Aorta (tissue), 5 donors: ENCODE results near the gene GPX7. TPM values are rescaled to one million over a fixed set of nuclear protein-coding genes. Genes with fewer than 3 reads are reported as not detected.
A peak's percentile ranks its signal among the peaks of the same experiment; 100 is the strongest.

Experiments used
- ATAC-seq: fragments of 200-7000 bp; cut with Tn5 transposase; one replicate; pipeline ENCODE4 v1.9.1; 2022; ENCODE audit warnings: moderate library complexity; ENCODE audit not compliant: low FRiP score
- DNase-seq, 2 donors: peaks; one replicate each; pipeline ENCODE4 v3.0.0-alpha.2; 2020
- H3K27ac ChIP-seq, 2 donors: one replicate each; pipeline ENCODE4 v1.5.1; 2013; ENCODE audit warnings: low read length in 2 of 2, mild to moderate bottlenecking in 2 of 2, moderate library complexity in 2 of 2, control low read depth in 1 of 2, inconsistent platforms in 1 of 2, low read depth in 1 of 2
- H3K27me3 ChIP-seq, 2 donors: one replicate each; pipeline ENCODE4 v1.6.1; 2013; ENCODE audit warnings: control low read depth in 1 of 2, low read length in 1 of 2, mild to moderate bottlenecking in 1 of 2, moderate library complexity in 1 of 2; ENCODE audit not compliant: insufficient read depth in 2 of 2, control insufficient read depth in 1 of 2
- H3K36me3 ChIP-seq, 2 donors: one replicate each; pipeline ENCODE4 v1.6.1; 2013; ENCODE audit warnings: control low read depth in 1 of 2, low read length in 1 of 2, mild to moderate bottlenecking in 1 of 2; ENCODE audit not compliant: insufficient read depth in 2 of 2, control insufficient read depth in 1 of 2
- H3K4me1 ChIP-seq, 2 donors: one replicate each; pipeline ENCODE4 v1.6.1; 2013; ENCODE audit warnings: low read length in 2 of 2, control low read depth in 1 of 2, mild to moderate bottlenecking in 1 of 2, moderate library complexity in 1 of 2; ENCODE audit not compliant: insufficient read depth in 2 of 2, control insufficient read depth in 1 of 2
- H3K4me3 ChIP-seq, 2 donors: one replicate each; pipeline ENCODE4 v1.5.1; 2013; ENCODE audit warnings: low read length in 2 of 2, control low read depth in 1 of 2, mild to moderate bottlenecking in 1 of 2
- H3K9me3 ChIP-seq: one replicate; pipeline ENCODE4 v1.6.1; 2013; ENCODE audit warnings: mild to moderate bottlenecking, low read length; ENCODE audit not compliant: control insufficient read depth
- WGBS, 2 donors: extraction: QIAGEN DNeasy Blood & Tissue Kit; methylation state at CpG; one replicate each; pipeline ENCODE4 v1.1.7; 2013; 5-methylcytosine and 5-hydroxymethylcytosine counted together
- intact Hi-C, 2 donors: fragments of 100-400 bp; cut with DNase I; formaldehyde crosslinking; loops; one replicate each; pipeline versions ENCODE4 v1.14.2 to v1.15.0; 2022
- long read RNA-seq, 2 donors: library from polyadenylated mRNA; unstranded; transcript quantifications; one replicate each; pipeline ENCODE4 v2.0.0, GENCODE V29; 2020 to 2021
- polyA plus RNA-seq, 2 donors: library from polyadenylated mRNA; stranded (reverse); fragments of 200-250 nt; gene quantifications; one replicate each; pipeline ENCODE4 v1.2.3, GENCODE V29; 2013
- total RNA-seq, 2 donors: library from RNA; stranded (reverse); fragmentation: NEBNext Ultra II Directional; extraction: Animal tissue kit (Norgen Biotek cat#: 25700); gene quantifications; one replicate each; pipeline ENCODE4 v1.2.1, GENCODE V29; 2021
- donor health status: healthy with polysubstance abuse.
- donor health status: Bipolar disorder and iron deficiency.
- donor health status: DM: no; HTN: no; CAD: no.
- donor health status: DM: no; HTN: no; CAD: no.
- donor health status: DM: yes; HTN: yes; CAD: no.

The GPX7 gene
- total RNA-seq (10 to 100 TPM in 1 of 2 donors, 1 to 10 TPM in 1; 9.7 to 21.0 TPM), polyA plus RNA-seq (10 to 100 TPM; 11.1 to 21.4 TPM)
- long read RNA-seq, donor 1, transcript GPX7-201 (3 exons, 1,228 nt): major isoform, 20 of 22 reads
- long read RNA-seq, donor 1, partial matches to known transcripts: 0 of 22 reads
- long read RNA-seq, donor 1, other reads (novel, unspliced or antisense): 2 of 22 reads
- long read RNA-seq, donor 2, transcript GPX7-201 (3 exons, 1,228 nt): major isoform, 11 of 15 reads
- long read RNA-seq, donor 2, partial matches to known transcripts: 0 of 15 reads
- long read RNA-seq, donor 2, other reads (novel, unspliced or antisense): 3 of 15 reads

- Histone ChIP-seq H3K27ac (peak within 1 kb of the TSS; percentile 32 to 77), H3K4me1 (peaks cover 0 to 7% of the 10 kb centered on the region in 2 donors)
- WGBS, 2 donors: 0 to 1% methylated on average over 74 to 97 of the region's 97 CpGs
Observed at GRCh38 chr1:52601991-52602855, at the start of gene GPX7. GPX7 (plus strand) TSS chr1:52602371; CDS start chr1:52602410, 39 bp downstream.

GRCh38 chr1:52552505-52553361, 49.4 kb upstream of the GPX7 start, which contains the start of gene TUT4:
TUT4 (minus strand) TSS chr1:52553092; CDS start chr1:52526280, 26,812 bp downstream.
- ATAC-seq (peak; percentile 89), DNase-seq (peak; percentile 82 to 92)
- H3K4me1 ChIP-seq: peaks cover 0 to 1% of the 10 kb centered on the region in 2 donors
- H3K27ac ChIP-seq: peak within 1 kb of the TSS in 1 of 2 donors; percentile 39
- intact Hi-C loops: loop anchor here in 1 of 2 donors (10.0 kb wide), 1 partner anchor 142 kb away; the partner anchor contains the start of gene COA7
- WGBS, 2 donors: 1% methylated on average over 45 to 68 of the region's 68 CpGs
- H3K9me3 ChIP-seq: no peaks in the 10 kb centered on the region
- H3K36me3 ChIP-seq: no peaks in the 10 kb centered on the region
- peak within 1 kb of the TSS; percentile 74 to 95 for H3K4me3 ChIP-seq
- H3K27me3 ChIP-seq: no peaks in the 10 kb centered on the region

More at GRCh38 chr1:52601991-52602855, at the start of gene GPX7:
- H3K4me3 ChIP-seq: peak within 1 kb of the TSS; percentile 44 to 53
- peak; percentile 60 for ATAC-seq
- intact Hi-C loops: no loop called here
- no peaks in the 10 kb centered on the region for H3K36me3 ChIP-seq
- no peaks in the 10 kb centered on the region for H3K9me3 ChIP-seq
- H3K27me3 ChIP-seq: no peaks in the 10 kb centered on the region
- peak; percentile 70 to 85 for DNase-seq

GRCh38 chr1:52553362-52554266, 48.6 kb upstream of the GPX7 start:
- no peaks in the 10 kb centered on the region for H3K27me3 ChIP-seq
- peaks cover 0 to 1% of the 10 kb centered on the region in 2 donors for H3K4me1 ChIP-seq
- WGBS, 2 donors: 1 to 2% methylated on average over 35 to 66 of the region's 66 CpGs
- H3K4me3 ChIP-seq: peak overlapping the region; percentile 74 to 95
- H3K27ac ChIP-seq: peak overlapping the region in 1 of 2 donors; percentile 0
- DNase-seq: peak; percentile 91 to 95
- H3K36me3 ChIP-seq: no peaks in the 10 kb centered on the region
- intact Hi-C loops: loop anchor here in 1 of 2 donors (10.0 kb wide), 1 partner anchor 141 kb away; the partner anchor contains the start of gene COA7
- H3K9me3 ChIP-seq: no peaks in the 10 kb centered on the region
- peak; percentile 94 for ATAC-seq

- DNase-seq (no peak), ATAC-seq (no peak)
- H3K27ac ChIP-seq: no peak overlapping the region
- H3K4me1 ChIP-seq: peaks cover 0 to under 1% of the 10 kb centered on the region in 2 donors
- intact Hi-C loops: loop anchor here in 1 of 2 donors (10.0 kb wide), 1 partner anchor 141 kb away; the partner anchor contains the start of gene COA7
- H3K4me3 ChIP-seq: peak overlapping the region in 1 of 2 donors; percentile 74
- no peaks in the 10 kb centered on the region for H3K27me3 ChIP-seq
- H3K36me3 ChIP-seq: no peaks in the 10 kb centered on the region
- WGBS, 2 donors: 62% methylated on average over 6 of the region's 6 CpGs
- H3K9me3 ChIP-seq: no peaks in the 10 kb centered on the region
Observed at GRCh38 chr1:52554267-52554640, 47.9 kb upstream of the GPX7 start.

- Histone ChIP-seq H3K36me3 (no peaks in the 10 kb centered on the region), H3K4me3 (no peak overlapping the region), H3K27ac (no peak overlapping the region), H3K4me1 (no peaks in the 10 kb centered on the region), H3K9me3 (no peaks in the 10 kb centered on the region), H3K27me3 (no peaks in the 10 kb centered on the region)
- ATAC-seq (no peak), DNase-seq (no peak)
- intact Hi-C loops: loop anchor here in 1 of 2 donors (10.0 kb wide), 1 partner anchor 140 kb away; the partner anchor contains the start of gene COA7
- 60 to 69% methylated on average over 3 of the region's 3 CpGs for WGBS, 2 donors
Observed at GRCh38 chr1:52554756-52555155, 47.4 kb upstream of the GPX7 start.

GRCh38 chr1:52556641-52557360, 45.4 kb upstream of the GPX7 start:
- Histone ChIP-seq H3K27ac (no peak overlapping the region), H3K4me1 (no peaks in the 10 kb centered on the region), H3K36me3 (no peaks in the 10 kb centered on the region), H3K4me3 (no peak overlapping the region), H3K9me3 (no peaks in the 10 kb centered on the region), H3K27me3 (no peaks in the 10 kb centered on the region)
- no peak for DNase-seq
- ATAC-seq: no peak
- 89 to 91% methylated on average over 4 of the region's 4 CpGs for WGBS, 2 donors
- intact Hi-C loops: loop anchor here in 1 of 2 donors (10.0 kb wide), 1 partner anchor 138 kb away; the partner anchor contains the start of gene COA7

- Histone ChIP-seq H3K27me3 (no peaks in the 10 kb centered on the region), H3K4me3 (no peak overlapping the region), H3K4me1 (no peaks in the 10 kb centered on the region), H3K27ac (no peak overlapping the region), H3K36me3 (no peaks in the 10 kb centered on the region), H3K9me3 (no peaks in the 10 kb centered on the region)
- 63 to 71% methylated on average over 2 of the region's 2 CpGs for WGBS, 2 donors
- intact Hi-C loops: loop anchor here in 1 of 2 donors (10.0 kb wide), 1 partner anchor 136 kb away; the partner anchor contains the start of gene COA7
- DNase-seq: no peak
- no peak for ATAC-seq
Observed at GRCh38 chr1:52558941-52559340, 43.2 kb upstream of the GPX7 start.
